Lower lobe of right lung (tissue), 2 donors: ENCODE results near the gene THBS4. TPM values are rescaled to one million over a fixed set of nuclear protein-coding genes. Genes with fewer than 3 reads are reported as not detected.

Experiments
- ATAC-seq, 2 donors: fragments of 200-7000 bp; cut with Tn5 transposase; one replicate each; pipeline ENCODE4 v1.9.1; 2020 to 2022; ENCODE audit warnings: mild to moderate bottlenecking in 2 of 2, moderate library complexity in 2 of 2
- DNase-seq: peaks from one replicate; pipeline ENCODE4 v3.0.0-alpha.2; 2020
- H3K27ac ChIP-seq: fragments of 200-600 bp; one replicate; pipeline ENCODE4 v1.8.0; 2022
- H3K27me3 ChIP-seq: fragments of 200-600 bp; one replicate; pipeline ENCODE4 v1.8.0; 2022; ENCODE audit warnings: low read depth
- H3K36me3 ChIP-seq: fragments of 200-600 bp; one replicate; pipeline ENCODE4 v1.8.0; 2022; ENCODE audit warnings: mild to moderate bottlenecking
- H3K4me1 ChIP-seq: fragments of 200-600 bp; one replicate; pipeline ENCODE4 v1.8.0; 2022
- H3K4me3 ChIP-seq: fragments of 200-600 bp; one replicate; pipeline ENCODE4 v1.8.0; 2022; ENCODE audit warnings: mild to moderate bottlenecking
- H3K9me3 ChIP-seq: fragments of 200-600 bp; one replicate; pipeline ENCODE4 v1.8.0; 2022
- CTCF ChIP-seq: fragments of 200-600 bp; IDR thresholded peaks from one replicate; pipeline ENCODE4 v1.8.0; 2022; ENCODE audit warnings: antibody characterized with exemption, mild to moderate bottlenecking
- intact Hi-C: fragments of 100-400 bp; cut with DNase I; formaldehyde crosslinking; loops from one replicate; pipeline ENCODE4 v1.11.0; 2022
- total RNA-seq: library from RNA; stranded (reverse); fragmentation: NEBNext Ultra II Directional; extraction: Animal tissue kit (Norgen Biotek cat#: 25700); gene quantifications from one replicate; pipeline ENCODE4 v1.2.1, GENCODE V29; 2021
- donor health status: DM: no; HTN: yes; CAD: no; lungs with severe emphysema.

THBS4 gene
- total RNA-seq, 1 donor from 2014 or later, result 2.9 TPM

- DNase-seq, result no peak
- intact Hi-C loops, result no loop called here
- Histone ChIP-seq H3K36me3 (no peaks in the 10 kb centered on the region), H3K4me3 (no peak overlapping the region), H3K27ac (no peak overlapping the region), H3K4me1 (no peaks in the 10 kb centered on the region), H3K9me3 (no peaks in the 10 kb centered on the region), H3K27me3 (no peaks in the 10 kb centered on the region)
- no peak for ATAC-seq
- no peak for TF ChIP-seq CTCF
Measured at GRCh38 chr5:80067531-80068245, 32.5 kb downstream of the THBS4 start.

DNA sequence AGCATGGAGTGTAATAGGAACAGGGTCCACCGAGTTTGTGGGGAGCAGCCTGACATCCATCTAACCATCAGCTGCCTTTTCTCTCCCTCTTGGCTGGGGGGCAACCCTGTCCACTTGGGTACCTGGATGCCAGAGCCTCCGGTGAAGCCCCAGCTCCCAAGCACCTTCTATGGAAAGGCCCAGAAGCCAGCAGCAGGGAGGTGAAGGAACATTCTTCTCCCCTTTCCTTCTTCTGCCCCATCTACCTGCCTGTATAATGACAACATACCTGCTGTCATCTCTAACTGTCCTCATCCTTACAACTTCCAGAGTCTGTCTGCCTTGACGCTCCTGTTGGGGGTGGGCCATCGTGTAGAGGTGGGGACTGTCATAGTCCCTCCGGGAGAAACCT lies 33.1 kb downstream of the THBS4 start:
- ATAC-seq, result no peak
- no peak for TF ChIP-seq CTCF

DNA sequence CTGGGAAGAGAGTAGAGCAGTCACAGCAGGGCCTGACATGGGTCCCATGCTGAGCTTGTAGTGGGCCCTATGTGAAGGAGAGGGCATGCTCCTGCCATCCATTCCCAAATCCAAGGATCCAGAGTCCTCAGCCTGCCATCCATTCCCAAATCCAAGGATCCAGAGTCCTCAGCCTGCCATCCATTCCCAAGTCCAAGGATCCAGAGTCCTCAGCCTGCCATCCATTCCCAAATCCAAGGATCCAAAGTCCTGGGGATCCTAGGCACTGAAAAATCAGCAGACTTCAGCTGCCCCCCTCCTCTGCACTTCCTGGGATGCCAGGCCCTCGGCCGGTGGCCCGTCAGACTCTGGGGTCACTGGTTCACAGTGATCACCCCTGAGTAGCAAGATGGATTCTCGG lies 33.6 kb downstream of the THBS4 start:
- no peak for ATAC-seq
- H3K27me3 ChIP-seq, result no peaks in the 10 kb centered on the region
- no peak for DNase-seq
- H3K27ac ChIP-seq, result no peak overlapping the region
- H3K9me3 ChIP-seq, result no peaks in the 10 kb centered on the region
- no peak overlapping the region for H3K4me3 ChIP-seq
- H3K4me1 ChIP-seq, result no peaks in the 10 kb centered on the region
- no peak for TF ChIP-seq CTCF
- intact Hi-C loops, result no loop called here
- H3K36me3 ChIP-seq, result no peaks in the 10 kb centered on the region

More for the DNA sequence above, 33.1 kb downstream of the THBS4 start:
- intact Hi-C loops, result no loop called here
- no peak overlapping the region for H3K27ac ChIP-seq
- no peak for DNase-seq
- H3K4me3 ChIP-seq, result no peak overlapping the region
- H3K4me1 ChIP-seq, result no peaks in the 10 kb centered on the region
- H3K27me3 ChIP-seq, result no peaks in the 10 kb centered on the region
- no peaks in the 10 kb centered on the region for H3K36me3 ChIP-seq
- no peaks in the 10 kb centered on the region for H3K9me3 ChIP-seq

- Histone ChIP-seq H3K27ac (no peak overlapping the region), H3K36me3 (no peaks in the 10 kb centered on the region), H3K4me3 (no peak overlapping the region), H3K9me3 (no peaks in the 10 kb centered on the region), H3K27me3 (no peaks in the 10 kb centered on the region), H3K4me1 (no peaks in the 10 kb centered on the region)
- TF ChIP-seq CTCF, result no peak
- DNase-seq (no peak), ATAC-seq (no peak)
- intact Hi-C loops, result no loop called here
Measured at GRCh38 chr5:80069251-80069800, 34.2 kb downstream of the THBS4 start.

- peak; percentile 61 for DNase-seq
- H3K36me3 ChIP-seq, result no peaks in the 10 kb centered on the region
Measured at GRCh38 chr5:80069918-80070318, 34.8 kb downstream of the THBS4 start.

More at GRCh38 chr5:80069918-80070318, 34.8 kb downstream of the THBS4 start:
- H3K27me3 ChIP-seq, result no peaks in the 10 kb centered on the region
- H3K4me3 ChIP-seq, result no peak overlapping the region
- no peak for TF ChIP-seq CTCF
- H3K4me1 ChIP-seq, result no peaks in the 10 kb centered on the region
- peak; percentile 92 to 93 for ATAC-seq
- no peak overlapping the region for H3K27ac ChIP-seq
- intact Hi-C loops, result no loop called here
- H3K9me3 ChIP-seq, result no peaks in the 10 kb centered on the region
